ENCODE data around the gene ARHGDIA. TPM values are rescaled to one million over a fixed set of nuclear protein-coding genes. Genes with fewer than 3 reads are reported as not detected.

Gene ARHGDIA
- total RNA-seq, 1 donor from 2014 or later, result 713 TPM

GRCh38 chr17:81823820-81824550 lies 47.2 kb downstream of the ARHGDIA start:
- DNase-seq (ENCODE audit: low spot score), result no peak
- no peak overlapping the region for H3K27ac Mint-ChIP-seq
- intact Hi-C loops (cut with micrococcal nuclease), result no loop called here
- H3K27me3 Mint-ChIP-seq (ENCODE audit: low read depth), result no peaks in the 10 kb centered on the region
- no peaks in the 10 kb centered on the region for H3K9me3 Mint-ChIP-seq
- H3K4me1 Mint-ChIP-seq (ENCODE audit: low read depth), result peaks cover 3% of the 10 kb centered on the region
- H3K36me3 Mint-ChIP-seq (ENCODE audit: low read depth), result no peaks in the 10 kb centered on the region
- no peak overlapping the region for H3K4me3 Mint-ChIP-seq (ENCODE audit: low read depth)

DNA sequence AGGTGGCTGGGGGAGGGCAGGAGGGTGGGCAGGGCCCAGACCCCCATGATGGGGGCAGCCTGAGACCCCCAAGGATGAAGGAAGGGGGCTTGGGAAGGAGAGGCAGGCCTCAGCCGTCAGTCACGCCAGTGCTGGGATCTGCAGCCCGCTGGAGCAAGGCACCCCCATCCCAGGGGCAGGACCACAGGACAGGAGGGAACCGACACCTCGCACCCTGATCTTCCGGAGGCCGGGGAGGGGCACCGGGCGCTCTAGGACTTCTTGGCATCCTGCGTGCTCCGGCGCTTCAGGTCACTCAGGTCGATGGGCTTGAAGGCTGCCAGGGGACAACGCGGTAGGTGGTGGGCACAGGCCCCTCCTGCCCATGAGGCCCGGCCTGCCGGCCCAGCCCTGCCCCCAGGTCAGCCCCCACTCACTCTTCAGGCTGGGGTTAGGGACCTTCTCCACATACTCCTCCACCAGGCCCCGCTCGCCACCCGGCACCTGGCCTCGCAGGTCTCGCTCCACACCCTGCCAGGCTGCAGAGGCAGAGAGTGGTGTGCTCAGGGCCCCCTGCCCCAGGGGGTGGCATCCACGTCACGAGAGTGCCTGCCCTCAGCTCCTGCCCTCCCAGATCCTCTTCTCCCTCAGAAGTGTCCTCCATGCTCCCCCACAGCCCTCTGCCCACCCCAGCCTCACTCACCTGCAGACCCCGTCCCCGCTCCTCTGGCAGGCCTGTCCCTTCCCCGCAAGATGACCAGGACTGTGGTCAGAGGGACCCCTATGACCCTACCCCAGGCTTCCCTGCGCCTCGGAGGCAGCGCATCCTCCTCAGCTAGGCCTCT lies 47.9 kb downstream of the ARHGDIA start:
- no peaks in the 10 kb centered on the region for H3K9me3 Mint-ChIP-seq
- no peak for DNase-seq (ENCODE audit: low spot score)
- no peak overlapping the region for H3K4me3 Mint-ChIP-seq (ENCODE audit: low read depth)
- H3K27ac Mint-ChIP-seq, result no peak overlapping the region
- H3K4me1 Mint-ChIP-seq (ENCODE audit: low read depth), result peaks cover 3% of the 10 kb centered on the region
- no peaks in the 10 kb centered on the region for H3K36me3 Mint-ChIP-seq (ENCODE audit: low read depth)
- intact Hi-C loops (cut with micrococcal nuclease), result no loop called here
- H3K27me3 Mint-ChIP-seq (ENCODE audit: low read depth), result peaks cover 3% of the 10 kb centered on the region

DNA sequence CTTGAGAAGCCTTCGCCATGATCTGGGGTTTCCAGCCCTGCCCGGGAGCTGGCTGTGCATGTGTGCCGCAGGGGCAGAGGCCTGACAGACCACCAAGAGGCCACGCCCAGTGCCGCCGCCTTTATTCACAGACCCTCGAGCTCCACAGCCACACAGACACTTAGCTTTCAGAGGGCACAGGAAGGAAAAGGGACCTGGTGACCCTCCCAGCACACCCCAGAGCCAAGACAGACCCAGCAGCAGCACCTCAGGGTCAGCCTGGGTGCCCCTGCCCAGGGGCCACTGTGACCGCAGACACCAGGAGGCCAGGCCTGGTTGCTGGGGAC lies 48.9 kb downstream of the ARHGDIA start:
- H3K27ac Mint-ChIP-seq, result no peak overlapping the region

DNA sequence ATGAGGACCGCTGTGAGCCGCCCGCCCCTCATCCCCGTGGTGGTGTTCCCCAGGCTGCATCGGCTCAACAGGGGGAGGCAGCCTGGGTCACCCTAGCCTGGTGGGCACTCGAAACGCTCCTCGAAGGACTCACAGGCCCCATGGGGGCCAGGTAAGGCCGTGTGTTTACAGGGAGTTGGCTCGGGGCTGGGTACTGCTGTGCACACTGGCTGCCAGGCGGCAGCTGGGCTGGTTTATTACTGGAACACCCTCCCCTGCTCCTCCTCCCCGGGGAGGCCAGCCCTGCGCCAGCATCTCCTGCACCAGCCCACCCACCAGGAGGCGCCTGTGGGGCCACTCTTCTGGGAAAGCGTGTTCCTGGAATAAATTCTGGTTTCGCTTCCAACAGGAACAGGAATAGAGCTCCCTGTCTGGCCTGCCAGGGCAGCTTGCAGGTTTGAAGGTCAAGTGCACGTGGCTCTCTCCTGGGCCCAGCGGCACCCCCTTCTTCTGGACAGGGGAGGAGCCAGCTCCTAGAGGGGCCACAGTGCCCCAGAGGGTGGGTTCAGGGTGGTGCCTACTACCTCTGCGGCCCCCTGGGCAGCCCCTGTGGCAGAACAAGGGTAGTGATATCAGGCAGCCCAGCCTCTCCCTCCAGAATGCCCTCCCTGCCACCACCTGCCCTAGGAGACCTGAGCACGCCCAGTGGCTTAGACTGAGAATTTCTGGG lies 49.4 kb downstream of the ARHGDIA start:
- Mint-ChIP-seq H3K4me1 (ENCODE audit: low read depth) (peaks cover 3% of the 10 kb centered on the region), H3K9me3 (no peaks in the 10 kb centered on the region), H3K27ac (no peak overlapping the region), H3K36me3 (ENCODE audit: low read depth) (no peaks in the 10 kb centered on the region), H3K4me3 (ENCODE audit: low read depth) (no peak overlapping the region), H3K27me3 (ENCODE audit: low read depth) (peaks cover 9% of the 10 kb centered on the region)
- intact Hi-C loops (cut with micrococcal nuclease), result no loop called here
- DNase-seq (ENCODE audit: low spot score), result no peak

More for the DNA sequence above, 48.9 kb downstream of the ARHGDIA start:
- Mint-ChIP-seq H3K36me3 (ENCODE audit: low read depth) (no peaks in the 10 kb centered on the region), H3K27me3 (ENCODE audit: low read depth) (peaks cover 7% of the 10 kb centered on the region), H3K9me3 (no peaks in the 10 kb centered on the region), H3K4me3 (ENCODE audit: low read depth) (no peak overlapping the region), H3K4me1 (ENCODE audit: low read depth) (peaks cover 3% of the 10 kb centered on the region)
- intact Hi-C loops (cut with micrococcal nuclease), result no loop called here
- no peak for DNase-seq (ENCODE audit: low spot score)

- H3K27ac Mint-ChIP-seq, result no peak overlapping the region
- peaks cover 3% of the 10 kb centered on the region for H3K4me1 Mint-ChIP-seq (ENCODE audit: low read depth)
- intact Hi-C loops (cut with micrococcal nuclease), result no loop called here
- no peaks in the 10 kb centered on the region for H3K36me3 Mint-ChIP-seq (ENCODE audit: low read depth)
- DNase-seq (ENCODE audit: low spot score), result no peak
- no peaks in the 10 kb centered on the region for H3K9me3 Mint-ChIP-seq
- peaks cover 11% of the 10 kb centered on the region for H3K27me3 Mint-ChIP-seq (ENCODE audit: low read depth)
- H3K4me3 Mint-ChIP-seq (ENCODE audit: low read depth), result no peak overlapping the region
Measured at GRCh38 chr17:81821147-81821546, 50.0 kb downstream of the ARHGDIA start.

DNA sequence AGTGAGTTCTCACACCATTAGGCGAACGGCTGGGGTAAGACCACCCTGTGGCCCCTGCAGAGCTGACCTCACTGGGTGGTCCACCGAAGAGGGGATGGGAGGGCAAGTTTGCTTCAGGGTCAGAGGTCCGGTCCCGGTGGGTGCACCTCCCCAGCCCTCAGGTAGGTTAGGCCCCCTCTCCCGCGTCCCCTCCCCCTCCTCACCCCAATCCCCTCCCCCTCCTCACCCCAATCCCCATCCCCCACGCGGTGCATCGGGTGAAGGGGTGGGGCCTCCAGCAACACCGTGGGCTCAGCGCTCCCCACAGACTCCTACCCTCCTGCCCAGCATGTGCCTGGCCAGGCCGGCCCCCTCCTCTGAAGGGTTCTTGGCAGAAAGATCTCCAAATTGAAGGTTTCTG lies 51.4 kb downstream of the ARHGDIA start:
- DNase-seq (ENCODE audit: low spot score), result no peak
- Mint-ChIP-seq H3K27me3 (ENCODE audit: low read depth) (peaks cover 12% of the 10 kb centered on the region), H3K9me3 (no peaks in the 10 kb centered on the region), H3K4me1 (ENCODE audit: low read depth) (peaks cover 3% of the 10 kb centered on the region), H3K4me3 (ENCODE audit: low read depth) (no peak overlapping the region), H3K36me3 (ENCODE audit: low read depth) (no peaks in the 10 kb centered on the region), H3K27ac (no peak overlapping the region)
- intact Hi-C loops (cut with micrococcal nuclease), result no loop called here

- Mint-ChIP-seq H3K36me3 (ENCODE audit: low read depth) (no peaks in the 10 kb centered on the region), H3K27ac (no peak overlapping the region), H3K9me3 (no peaks in the 10 kb centered on the region), H3K4me1 (ENCODE audit: low read depth) (peaks cover 3% of the 10 kb centered on the region), H3K4me3 (ENCODE audit: low read depth) (no peak overlapping the region), H3K27me3 (ENCODE audit: low read depth) (peaks cover 12% of the 10 kb centered on the region)
- no peak for DNase-seq (ENCODE audit: low spot score)
- intact Hi-C loops (cut with micrococcal nuclease), result no loop called here
Measured at GRCh38 chr17:81817758-81818147, 53.4 kb downstream of the ARHGDIA start.

Other genes with a start within 250 kb of the ARHGDIA start
- gene NPLOC4, start 234.2 kb downstream of the ARHGDIA start, total RNA-seq, result 128 and 138 TPM in 2 replicates
- 0.30 and 0.44 TPM in 2 replicates for gene TSPAN10, start 234.1 kb downstream of the ARHGDIA start, total RNA-seq
- 11.1 and 15.4 TPM in 2 replicates for gene PDE6G, start 214.8 kb downstream of the ARHGDIA start, total RNA-seq
- gene OXLD1, start 204.7 kb downstream of the ARHGDIA start, total RNA-seq, result 51.3 and 52.7 TPM in 2 replicates
- gene CCDC137, start 204.6 kb downstream of the ARHGDIA start, total RNA-seq, result 50.8 and 51.7 TPM in 2 replicates
- 33.3 and 35.0 TPM in 2 replicates for gene ARL16, start 187.5 kb downstream of the ARHGDIA start, total RNA-seq
- 130 and 134 TPM in 2 replicates for gene HGS, start 187.3 kb downstream of the ARHGDIA start, total RNA-seq
- gene MRPL12, start 168.0 kb downstream of the ARHGDIA start, total RNA-seq, result 175 and 179 TPM in 2 replicates
- gene SLC25A10, start 159.1 kb downstream of the ARHGDIA start, total RNA-seq, result 36.4 and 39.5 TPM in 2 replicates
- not detected in 2 replicates for gene GCGR, start 67.2 kb downstream of the ARHGDIA start, total RNA-seq
- gene MCRIP1, start 38.0 kb downstream of the ARHGDIA start, total RNA-seq, result 42.5 and 42.9 TPM in 2 replicates
- gene PPP1R27, start 36.3 kb downstream of the ARHGDIA start, total RNA-seq, result not detected in 2 replicates
- 545 and 603 TPM in 2 replicates for gene P4HB, start 10.8 kb downstream of the ARHGDIA start, total RNA-seq
- gene ALYREF, start 20.2 kb upstream of the ARHGDIA start, total RNA-seq, result 237 and 240 TPM in 2 replicates
- 108 and 119 TPM in 2 replicates for gene ANAPC11, start 20.4 kb upstream of the ARHGDIA start, total RNA-seq
- gene NPB, start 30.9 kb upstream of the ARHGDIA start, total RNA-seq, result 0.28 and 0.39 TPM in 2 replicates
- gene PCYT2, start 40.1 kb upstream of the ARHGDIA start, total RNA-seq, result 51.5 and 51.7 TPM in 2 replicates
- gene SIRT7, start 46.8 kb upstream of the ARHGDIA start, total RNA-seq, result 50.2 and 55.7 TPM in 2 replicates
- 30.3 and 31.8 TPM in 2 replicates for gene MAFG, start 56.4 kb upstream of the ARHGDIA start, total RNA-seq
- 99.9 and 105 TPM in 2 replicates for gene PYCR1, start 66.0 kb upstream of the ARHGDIA start, total RNA-seq
- not detected in 2 replicates for gene MYADML2, start 75.9 kb upstream of the ARHGDIA start, total RNA-seq
- gene NOTUM, start 89.8 kb upstream of the ARHGDIA start, total RNA-seq, result 1.2 and 2.2 TPM in 2 replicates
- gene ASPSCR1, start 106.3 kb upstream of the ARHGDIA start, total RNA-seq, result 32.9 and 33.8 TPM in 2 replicates
- gene CENPX, start 151.5 kb upstream of the ARHGDIA start, total RNA-seq, result 88.3 and 91.9 TPM in 2 replicates
- 32.3 and 33.4 TPM in 2 replicates for gene LRRC45, start 152.0 kb upstream of the ARHGDIA start, total RNA-seq
- gene RAC3, start 160.3 kb upstream of the ARHGDIA start, total RNA-seq, result 15.4 and 18.4 TPM in 2 replicates
- 138 and 145 TPM in 2 replicates for gene DCXR, start 166.4 kb upstream of the ARHGDIA start, total RNA-seq
- 21.8 and 21.9 TPM in 2 replicates for gene RFNG, start 180.5 kb upstream of the ARHGDIA start, total RNA-seq
- gene GPS1, start 180.6 kb upstream of the ARHGDIA start, total RNA-seq, result 103 TPM in 2 replicates
- 154 and 179 TPM in 2 replicates for gene DUS1L, start 194.5 kb upstream of the ARHGDIA start, total RNA-seq
- 387 and 409 TPM in 2 replicates for gene FASN, start 226.9 kb upstream of the ARHGDIA start, total RNA-seq

All from activated T-helper 2 cell treated with anti-CD3 and anti-CD28 coated beads, Interferon-gamma antibody, Interleukin-2, Interleukin-4, amounts not matched to agents 10 μg/mL and 5 μg/mL and 100 μg/mL, durations not matched to agents 14 hours and 24 hours and 36 hours (primary cell).